ENCODE data around the gene LMCD1. TPM values are rescaled to one million over a fixed set of nuclear protein-coding genes. Genes with fewer than 3 reads are reported as not detected.

LMCD1 gene
- polyA plus RNA-seq, 1 of the 3 experiments (the other 2 are of a cell fraction) = 23.6 TPM

DNA sequence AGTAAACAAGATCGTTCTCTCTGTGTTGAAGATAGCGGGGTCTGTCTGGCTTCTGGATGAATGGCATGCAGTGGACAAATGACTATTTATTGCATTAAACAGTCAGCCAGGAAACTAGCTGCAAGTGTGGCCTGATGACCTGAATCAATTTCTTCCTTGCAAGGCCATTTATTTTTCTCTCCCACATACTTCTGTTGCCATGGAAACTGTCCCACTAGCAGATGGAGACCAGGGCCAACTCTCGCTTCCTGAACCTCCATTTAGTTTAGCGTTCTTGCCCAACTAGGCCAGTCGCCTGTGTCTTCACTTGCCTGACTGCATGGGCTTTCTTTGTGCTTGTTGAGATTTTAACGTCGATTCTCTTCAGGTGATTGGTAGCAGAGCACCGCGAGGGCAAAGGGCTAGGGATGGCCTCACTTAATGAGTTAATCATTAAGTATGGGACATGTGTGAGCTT lies 27.6 kb downstream of the LMCD1 start:
- POLR2A ChIA-PET = interaction anchor here (0.9 kb wide), 1 partner anchor 28 kb away, joined by 4 read pairs; the partner anchor contains the start of gene LMCD1
- no peaks in the 10 kb centered on the region for H3K27me3 ChIP-seq (ENCODE audit: insufficient read depth)
- 37% methylated on average over 9 of the region's 9 CpGs for WGBS (ENCODE audit: low lambda C conversion rate)
- H3K36me3 ChIP-seq (replicated peaks in 1 of 2; ENCODE audit: control insufficient read depth in 1 of 2, insufficient read depth in 2 of 2, low read length in 1 of 2) = peaks cover 0 to 12% of the 10 kb centered on the region in 2 experiments
- H3K9me3 ChIP-seq = no peaks in the 10 kb centered on the region
- H3K4me1 ChIP-seq (ENCODE audit: control insufficient read depth in 1 of 2, insufficient read depth in 2 of 2, low read depth in 1 of 2, low read length in 1 of 2) = peaks cover 7 to 25% of the 10 kb centered on the region in 2 experiments
- peak; percentile 52 for DNase-seq
- no peaks in the 10 kb centered on the region for H4K20me1 ChIP-seq (ENCODE audit: insufficient read depth)
- no peaks in the 10 kb centered on the region for H3F3A ChIP-seq (replicated peaks; ENCODE audit: insufficient read depth)
- no peak overlapping the region for H3K9ac ChIP-seq
- CTCF ChIA-PET = interaction anchor here (1.3 to 1.7 kb wide), 4 partner anchors 16 to 93 kb away, joined by 3 to 7 read pairs (median 5); no protein-coding TSS in a partner anchor
- no peaks in the 10 kb centered on the region for H3K9me2 ChIP-seq
- peak overlapping the region; percentile 44 to 87; a peak in 3 of 4 replicates for H3K27ac ChIP-seq (ENCODE audit: low read depth in 2 of 2, low read length in 1 of 2)
- no peak overlapping the region for H3K4me3 ChIP-seq (ENCODE audit: low read depth in 2 of 2, low read length in 1 of 2)
- 0 out of 2 replicates have a peak overlapping the region, but pooled peaks have one; percentile 24 for H3K4me2 ChIP-seq
- no peaks in the 10 kb centered on the region for H3K79me2 ChIP-seq (ENCODE audit: insufficient read depth)
- H2AFZ ChIP-seq (ENCODE audit: low read depth) = no peak overlapping the region
- TF ChIP-seq RAD21 (IDR thresholded peaks at IDR 0.05; ENCODE audit: low read length) (no peak), FOXJ3 (CRISPR knock-in tag; IDR thresholded peaks at IDR 0.05) (no peak), GATA2 (CRISPR knock-in tag; IDR thresholded peaks at IDR 0.05) (no peak), MEF2A (IDR thresholded peaks at IDR 0.05; ENCODE audit: borderline replicate concordance, low read depth) (no peak), RXRA (IDR thresholded peaks at IDR 0.05; ENCODE audit: borderline replicate concordance, low read depth) (no peak), FOXM1 (IDR thresholded peaks at IDR 0.05; ENCODE audit: low read depth) (no peak), JUND (IDR thresholded peaks at IDR 0.05) (no peak), NFIC (IDR thresholded peaks at IDR 0.05; ENCODE audit: borderline replicate concordance) (no peak), SIN3A (IDR thresholded peaks at IDR 0.05; ENCODE audit: borderline replicate concordance, low read depth, low read length) (no peak), CHD2 (IDR thresholded peaks at IDR 0.05; ENCODE audit: low read length, partially characterized antibody) (peak; percentile 58), EP300 (IDR thresholded peaks at IDR 0.05; ENCODE audit: borderline replicate concordance in 1 of 2, low read depth in 1 of 2, low read length in 1 of 2) (peak in 1 of 2 experiments; percentile 74; a peak in 2 of 4 replicates), GABPA (IDR thresholded peaks at IDR 0.05; ENCODE audit: low read depth) (no peak), RCOR1 (IDR thresholded peaks at IDR 0.05; ENCODE audit: low read length) (peak; percentile 40; the same call in 1 of the 2 replicates), YY1 (IDR thresholded peaks at IDR 0.05; ENCODE audit: low read depth) (no peak), TEAD4 (IDR thresholded peaks at IDR 0.05; ENCODE audit: borderline replicate concordance, insufficient read depth) (no peak), FOSL2 (IDR thresholded peaks at IDR 0.05; ENCODE audit: borderline replicate concordance, low read depth) (no peak), SMC3 (IDR thresholded peaks at IDR 0.05; ENCODE audit: low read depth, low read length) (no peak), MXI1 (IDR thresholded peaks at IDR 0.05; ENCODE audit: low read depth, low read length) (peak; percentile 56; the same call in 1 of the 2 replicates), ELF1 (IDR thresholded peaks at IDR 0.05) (no peak), POLR2AphosphoS5 (IDR thresholded peaks at IDR 0.05; ENCODE audit: low read depth, low read length) (no peak), RFX5 (IDR thresholded peaks at IDR 0.05; ENCODE audit: low read length) (peak; percentile 69; the same call in 1 of the 2 replicates)
- TF ChIP-seq, protein P1, sequence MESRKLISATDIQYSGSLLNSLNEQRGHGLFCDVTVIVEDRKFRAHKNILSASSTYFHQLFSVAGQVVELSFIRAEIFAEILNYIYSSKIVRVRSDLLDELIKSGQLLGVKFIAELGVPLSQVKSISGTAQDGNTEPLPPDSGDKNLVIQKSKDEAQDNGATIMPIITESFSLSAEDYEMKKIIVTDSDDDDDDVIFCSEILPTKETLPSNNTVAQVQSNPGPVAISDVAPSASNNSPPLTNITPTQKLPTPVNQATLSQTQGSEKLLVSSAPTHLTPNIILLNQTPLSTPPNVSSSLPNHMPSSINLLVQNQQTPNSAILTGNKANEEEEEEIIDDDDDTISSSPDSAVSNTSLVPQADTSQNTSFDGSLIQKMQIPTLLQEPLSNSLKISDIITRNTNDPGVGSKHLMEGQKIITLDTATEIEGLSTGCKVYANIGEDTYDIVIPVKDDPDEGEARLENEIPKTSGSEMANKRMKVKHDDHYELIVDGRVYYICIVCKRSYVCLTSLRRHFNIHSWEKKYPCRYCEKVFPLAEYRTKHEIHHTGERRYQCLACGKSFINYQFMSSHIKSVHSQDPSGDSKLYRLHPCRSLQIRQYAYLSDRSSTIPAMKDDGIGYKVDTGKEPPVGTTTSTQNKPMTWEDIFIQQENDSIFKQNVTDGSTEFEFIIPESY (IDR thresholded peaks at IDR 0.05; ENCODE audit: borderline replicate concordance, low read depth) = no peak
- TF ChIP-seq, protein P2, sequence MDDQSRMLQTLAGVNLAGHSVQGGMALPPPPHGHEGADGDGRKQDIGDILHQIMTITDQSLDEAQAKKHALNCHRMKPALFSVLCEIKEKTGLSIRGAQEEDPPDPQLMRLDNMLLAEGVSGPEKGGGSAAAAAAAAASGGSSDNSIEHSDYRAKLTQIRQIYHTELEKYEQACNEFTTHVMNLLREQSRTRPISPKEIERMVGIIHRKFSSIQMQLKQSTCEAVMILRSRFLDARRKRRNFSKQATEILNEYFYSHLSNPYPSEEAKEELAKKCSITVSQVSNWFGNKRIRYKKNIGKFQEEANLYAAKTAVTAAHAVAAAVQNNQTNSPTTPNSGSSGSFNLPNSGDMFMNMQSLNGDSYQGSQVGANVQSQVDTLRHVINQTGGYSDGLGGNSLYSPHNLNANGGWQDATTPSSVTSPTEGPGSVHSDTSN (IDR thresholded peaks at IDR 0.05) = no peak
- TF ChIP-seq, protein P3, sequence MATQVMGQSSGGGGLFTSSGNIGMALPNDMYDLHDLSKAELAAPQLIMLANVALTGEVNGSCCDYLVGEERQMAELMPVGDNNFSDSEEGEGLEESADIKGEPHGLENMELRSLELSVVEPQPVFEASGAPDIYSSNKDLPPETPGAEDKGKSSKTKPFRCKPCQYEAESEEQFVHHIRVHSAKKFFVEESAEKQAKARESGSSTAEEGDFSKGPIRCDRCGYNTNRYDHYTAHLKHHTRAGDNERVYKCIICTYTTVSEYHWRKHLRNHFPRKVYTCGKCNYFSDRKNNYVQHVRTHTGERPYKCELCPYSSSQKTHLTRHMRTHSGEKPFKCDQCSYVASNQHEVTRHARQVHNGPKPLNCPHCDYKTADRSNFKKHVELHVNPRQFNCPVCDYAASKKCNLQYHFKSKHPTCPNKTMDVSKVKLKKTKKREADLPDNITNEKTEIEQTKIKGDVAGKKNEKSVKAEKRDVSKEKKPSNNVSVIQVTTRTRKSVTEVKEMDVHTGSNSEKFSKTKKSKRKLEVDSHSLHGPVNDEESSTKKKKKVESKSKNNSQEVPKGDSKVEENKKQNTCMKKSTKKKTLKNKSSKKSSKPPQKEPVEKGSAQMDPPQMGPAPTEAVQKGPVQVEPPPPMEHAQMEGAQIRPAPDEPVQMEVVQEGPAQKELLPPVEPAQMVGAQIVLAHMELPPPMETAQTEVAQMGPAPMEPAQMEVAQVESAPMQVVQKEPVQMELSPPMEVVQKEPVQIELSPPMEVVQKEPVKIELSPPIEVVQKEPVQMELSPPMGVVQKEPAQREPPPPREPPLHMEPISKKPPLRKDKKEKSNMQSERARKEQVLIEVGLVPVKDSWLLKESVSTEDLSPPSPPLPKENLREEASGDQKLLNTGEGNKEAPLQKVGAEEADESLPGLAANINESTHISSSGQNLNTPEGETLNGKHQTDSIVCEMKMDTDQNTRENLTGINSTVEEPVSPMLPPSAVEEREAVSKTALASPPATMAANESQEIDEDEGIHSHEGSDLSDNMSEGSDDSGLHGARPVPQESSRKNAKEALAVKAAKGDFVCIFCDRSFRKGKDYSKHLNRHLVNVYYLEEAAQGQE (IDR thresholded peaks at IDR 0.05; ENCODE audit: low read depth, low read length) = no peak
- TF ChIP-seq, protein P4, sequence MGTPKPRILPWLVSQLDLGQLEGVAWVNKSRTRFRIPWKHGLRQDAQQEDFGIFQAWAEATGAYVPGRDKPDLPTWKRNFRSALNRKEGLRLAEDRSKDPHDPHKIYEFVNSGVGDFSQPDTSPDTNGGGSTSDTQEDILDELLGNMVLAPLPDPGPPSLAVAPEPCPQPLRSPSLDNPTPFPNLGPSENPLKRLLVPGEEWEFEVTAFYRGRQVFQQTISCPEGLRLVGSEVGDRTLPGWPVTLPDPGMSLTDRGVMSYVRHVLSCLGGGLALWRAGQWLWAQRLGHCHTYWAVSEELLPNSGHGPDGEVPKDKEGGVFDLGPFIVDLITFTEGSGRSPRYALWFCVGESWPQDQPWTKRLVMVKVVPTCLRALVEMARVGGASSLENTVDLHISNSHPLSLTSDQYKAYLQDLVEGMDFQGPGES (IDR thresholded peaks at IDR 0.05; ENCODE audit: low read depth, low read length) = no peak
- TF ChIP-seq, protein P5, sequence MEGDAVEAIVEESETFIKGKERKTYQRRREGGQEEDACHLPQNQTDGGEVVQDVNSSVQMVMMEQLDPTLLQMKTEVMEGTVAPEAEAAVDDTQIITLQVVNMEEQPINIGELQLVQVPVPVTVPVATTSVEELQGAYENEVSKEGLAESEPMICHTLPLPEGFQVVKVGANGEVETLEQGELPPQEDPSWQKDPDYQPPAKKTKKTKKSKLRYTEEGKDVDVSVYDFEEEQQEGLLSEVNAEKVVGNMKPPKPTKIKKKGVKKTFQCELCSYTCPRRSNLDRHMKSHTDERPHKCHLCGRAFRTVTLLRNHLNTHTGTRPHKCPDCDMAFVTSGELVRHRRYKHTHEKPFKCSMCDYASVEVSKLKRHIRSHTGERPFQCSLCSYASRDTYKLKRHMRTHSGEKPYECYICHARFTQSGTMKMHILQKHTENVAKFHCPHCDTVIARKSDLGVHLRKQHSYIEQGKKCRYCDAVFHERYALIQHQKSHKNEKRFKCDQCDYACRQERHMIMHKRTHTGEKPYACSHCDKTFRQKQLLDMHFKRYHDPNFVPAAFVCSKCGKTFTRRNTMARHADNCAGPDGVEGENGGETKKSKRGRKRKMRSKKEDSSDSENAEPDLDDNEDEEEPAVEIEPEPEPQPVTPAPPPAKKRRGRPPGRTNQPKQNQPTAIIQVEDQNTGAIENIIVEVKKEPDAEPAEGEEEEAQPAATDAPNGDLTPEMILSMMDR (IDR thresholded peaks at IDR 0.05) = no peak
